DOHH2 (cell line): ENCODE results near the gene BCOR.

Source experiments
- H3F3A ChIP-seq: fragments of 200-600 bp; sonication (generic), shearing (Covaris generic); 2 replicates; pipeline ENCODE4 v1.6.0; 2016; ENCODE audit warnings: antibody characterized with exemption, mild to moderate bottlenecking; ENCODE audit not compliant: control insufficient read depth, insufficient read depth
- H3K27ac ChIP-seq: fragments of 200-600 bp; sonication (generic); 2 replicates; pipeline ENCODE4 v1.5.1; 2014; ENCODE audit warnings: low read depth, mild to moderate bottlenecking, low read length, moderate library complexity
- H3K27me3 ChIP-seq: fragments of 200-600 bp; sonication (generic); 2 replicates; pipeline ENCODE4 v1.6.1; 2014; ENCODE audit warnings: mild to moderate bottlenecking, low read length, mixed read lengths; ENCODE audit not compliant: control insufficient read depth
- H3K36me3 ChIP-seq: fragments of 200-600 bp; sonication (generic); 2 replicates; pipeline ENCODE4 v1.6.1; 2014; ENCODE audit warnings: mild to moderate bottlenecking, low read length, moderate library complexity, mixed read lengths; ENCODE audit not compliant: control insufficient read depth
- H3K4me1 ChIP-seq: fragments of 200-600 bp; sonication (generic); 2 replicates; pipeline ENCODE4 v1.6.1; 2014; ENCODE audit warnings: mild to moderate bottlenecking, low read length, mixed read lengths; ENCODE audit not compliant: control insufficient read depth
- H3K4me2 ChIP-seq: fragments of 200-600 bp; sonication (generic); 2 replicates; pipeline ENCODE4 v1.6.0; 2014; ENCODE audit warnings: mild to moderate bottlenecking, low read length, moderate library complexity
- H3K4me3 ChIP-seq: fragments of 200-600 bp; sonication (generic); 2 replicates; pipeline ENCODE4 v1.5.1; 2014; ENCODE audit warnings: mild to moderate bottlenecking, low read length, mixed read lengths
- H3K79me2 ChIP-seq: fragments of 200-600 bp; sonication (generic); 2 replicates; pipeline ENCODE4 v1.6.1; 2014; ENCODE audit warnings: mild to moderate bottlenecking, low read length, mixed read lengths; ENCODE audit not compliant: control insufficient read depth
- H3K9me2 ChIP-seq: fragments of 200-600 bp; sonication (generic); replicated peaks from 2 replicates; pipeline ENCODE4 v1.6.1; 2014; ENCODE audit warnings: mild to moderate bottlenecking, low read length, mixed read lengths; ENCODE audit not compliant: control insufficient read depth
- H3K9me3 ChIP-seq: fragments of 200-600 bp; sonication (generic); 2 replicates; pipeline ENCODE4 v1.6.1; 2014; ENCODE audit warnings: antibody characterized with exemption, low read length, mixed read lengths; ENCODE audit not compliant: control insufficient read depth, insufficient read depth
- H4K20me1 ChIP-seq: fragments of 200-600 bp; sonication (generic); 2 replicates; pipeline ENCODE4 v1.6.0; 2014; ENCODE audit warnings: low read depth, mild to moderate bottlenecking, antibody characterized with exemption, low read length, moderate library complexity; ENCODE audit not compliant: control insufficient read depth, insufficient read depth
- CTCF ChIP-seq: fragments of 200-600 bp; sonication (generic); IDR thresholded peaks from one replicate; pipeline ENCODE4 v1.5.1; 2014; ENCODE audit warnings: antibody characterized with exemption, mild to moderate bottlenecking, low read depth, low read length; ENCODE audit not compliant: poor library complexity, severe bottlenecking
- EZH2phosphoT487 ChIP-seq: fragments of 200-600 bp; sonication (generic); IDR thresholded peaks from 2 replicates; pipeline ENCODE4 v1.6.1; 2017; ENCODE audit warnings: borderline replicate concordance, mild to moderate bottlenecking, antibody characterized with exemption, low read length, moderate library complexity, mixed read lengths

BCOR gene

GRCh38 chrX:40130207-40130606, 32.4 kb upstream of the BCOR start:
- H3K9me2 ChIP-seq, result no peaks in the 10 kb centered on the region
- H3F3A ChIP-seq, result no peaks in the 10 kb centered on the region
- no peaks in the 10 kb centered on the region for H3K36me3 ChIP-seq
- H3K4me3 ChIP-seq, result no peak overlapping the region
- H3K27me3 ChIP-seq, result no peaks in the 10 kb centered on the region
- H3K79me2 ChIP-seq, result no peaks in the 10 kb centered on the region
- no peaks in the 10 kb centered on the region for H4K20me1 ChIP-seq
- H3K4me1 ChIP-seq, result peaks cover 12% of the 10 kb centered on the region
- H3K9me3 ChIP-seq, result no peaks in the 10 kb centered on the region
- H3K27ac ChIP-seq, result no peak overlapping the region
- TF ChIP-seq EZH2phosphoT487, result no peak
- H3K4me2 ChIP-seq, result no peak overlapping the region

DNA sequence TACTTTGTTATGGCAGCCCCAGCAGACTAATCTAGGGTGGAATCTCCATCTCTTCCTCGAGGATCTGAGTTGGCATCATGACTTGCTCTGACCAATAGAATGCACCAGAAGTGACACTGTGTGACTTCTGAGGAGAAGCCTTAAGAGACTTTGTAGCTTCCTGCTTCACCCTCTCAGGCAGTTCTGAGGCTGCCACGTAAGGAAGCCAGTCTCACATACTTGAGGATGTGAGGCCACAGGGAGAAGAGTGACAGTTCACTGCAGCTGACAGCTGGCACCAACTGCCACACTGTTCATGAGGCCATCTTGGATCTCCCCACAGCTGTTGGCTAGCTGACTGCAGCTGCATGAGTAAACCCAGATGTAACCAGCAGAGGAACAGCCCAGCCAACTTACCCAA, 29.3 kb upstream of the BCOR start:
- Histone ChIP-seq H3K9me3 (no peaks in the 10 kb centered on the region), H3F3A (no peaks in the 10 kb centered on the region), H4K20me1 (no peaks in the 10 kb centered on the region), H3K4me1 (peaks cover 12% of the 10 kb centered on the region), H3K36me3 (no peaks in the 10 kb centered on the region), H3K27me3 (no peaks in the 10 kb centered on the region), H3K4me2 (peak overlapping the region; percentile 31), H3K9me2 (no peaks in the 10 kb centered on the region), H3K27ac (peak overlapping the region; percentile 47), H3K4me3 (no peak overlapping the region), H3K79me2 (no peaks in the 10 kb centered on the region)
- TF ChIP-seq EZH2phosphoT487 (no peak), CTCF (no peak)

- no peak overlapping the region for H3K27ac ChIP-seq
- peaks cover 10% of the 10 kb centered on the region for H3K4me1 ChIP-seq
- no peaks in the 10 kb centered on the region for H3F3A ChIP-seq
- no peak overlapping the region for H3K4me3 ChIP-seq
- TF ChIP-seq CTCF (no peak), EZH2phosphoT487 (no peak)
- H3K9me2 ChIP-seq, result no peaks in the 10 kb centered on the region
- H3K79me2 ChIP-seq, result no peaks in the 10 kb centered on the region
- no peak overlapping the region for H3K4me2 ChIP-seq
- H4K20me1 ChIP-seq, result no peaks in the 10 kb centered on the region
- no peaks in the 10 kb centered on the region for H3K27me3 ChIP-seq
- H3K36me3 ChIP-seq, result no peaks in the 10 kb centered on the region
- H3K9me3 ChIP-seq, result no peaks in the 10 kb centered on the region
Measured at GRCh38 chrX:40122487-40122886, 24.7 kb upstream of the BCOR start.

DNA sequence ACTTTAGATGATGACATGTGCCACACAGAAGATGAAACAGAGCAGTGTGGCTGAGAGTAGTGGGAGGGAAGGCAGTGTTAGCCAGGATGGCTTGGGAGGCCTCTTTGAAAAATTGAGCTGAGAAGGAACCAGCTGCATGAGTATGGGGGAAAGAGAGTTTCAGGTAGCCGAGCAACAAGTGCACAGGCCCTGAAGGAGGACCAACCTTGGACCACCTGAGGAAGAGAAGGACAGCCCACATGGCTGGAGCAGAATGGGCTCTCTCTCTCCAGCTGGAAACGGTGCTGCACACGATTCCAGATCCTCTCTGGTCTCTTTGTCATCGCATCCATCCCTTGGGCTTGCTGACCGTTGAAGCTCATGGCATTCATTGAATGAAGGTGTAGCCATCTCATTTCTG, 23.9 kb upstream of the BCOR start:
- Histone ChIP-seq H4K20me1 (no peaks in the 10 kb centered on the region), H3K4me1 (peaks cover 5% of the 10 kb centered on the region), H3K9me3 (no peaks in the 10 kb centered on the region), H3K27me3 (no peaks in the 10 kb centered on the region), H3K36me3 (no peaks in the 10 kb centered on the region), H3K9me2 (no peaks in the 10 kb centered on the region), H3K4me2 (no peak overlapping the region), H3K4me3 (no peak overlapping the region), H3F3A (no peaks in the 10 kb centered on the region), H3K27ac (no peak overlapping the region), H3K79me2 (no peaks in the 10 kb centered on the region)
- TF ChIP-seq CTCF (no peak), EZH2phosphoT487 (no peak)
